GM18517 (cell line): ENCODE data around the gene ABCC8.

Source experiments
- ATAC-seq: cut with Tn5 transposase; IDR thresholded peaks from one replicate; pipeline ENCODE4 v1.9.1; 2021; ENCODE audit warnings: mild to moderate bottlenecking, moderate library complexity; ENCODE audit not compliant: unreplicated experiment

The ABCC8 gene

GRCh38 chr11:17506314-17506713 lies 29.7 kb upstream of the ABCC8 start:
- no peak for ATAC-seq

DNA sequence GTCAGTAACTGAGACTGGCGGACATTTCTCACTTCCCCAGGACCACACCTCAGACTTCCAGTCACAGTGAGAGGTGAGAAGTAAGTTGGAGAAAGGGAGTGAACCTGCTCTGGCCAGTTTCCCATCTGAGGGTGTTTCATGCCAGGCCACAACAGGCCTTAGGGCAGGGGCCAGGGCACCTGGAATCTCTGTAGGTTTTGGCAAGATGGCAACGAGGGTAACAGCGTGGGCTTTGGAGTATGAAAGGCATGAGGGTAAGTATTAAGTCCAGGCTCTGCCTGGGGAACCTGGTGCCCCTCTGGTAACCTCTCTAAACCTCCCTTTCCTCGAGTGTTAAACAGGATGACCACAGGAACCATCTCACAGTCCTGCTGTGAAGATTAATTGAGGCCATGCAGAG lies 28.5 kb upstream of the ABCC8 start:
- no peak for ATAC-seq

DNA sequence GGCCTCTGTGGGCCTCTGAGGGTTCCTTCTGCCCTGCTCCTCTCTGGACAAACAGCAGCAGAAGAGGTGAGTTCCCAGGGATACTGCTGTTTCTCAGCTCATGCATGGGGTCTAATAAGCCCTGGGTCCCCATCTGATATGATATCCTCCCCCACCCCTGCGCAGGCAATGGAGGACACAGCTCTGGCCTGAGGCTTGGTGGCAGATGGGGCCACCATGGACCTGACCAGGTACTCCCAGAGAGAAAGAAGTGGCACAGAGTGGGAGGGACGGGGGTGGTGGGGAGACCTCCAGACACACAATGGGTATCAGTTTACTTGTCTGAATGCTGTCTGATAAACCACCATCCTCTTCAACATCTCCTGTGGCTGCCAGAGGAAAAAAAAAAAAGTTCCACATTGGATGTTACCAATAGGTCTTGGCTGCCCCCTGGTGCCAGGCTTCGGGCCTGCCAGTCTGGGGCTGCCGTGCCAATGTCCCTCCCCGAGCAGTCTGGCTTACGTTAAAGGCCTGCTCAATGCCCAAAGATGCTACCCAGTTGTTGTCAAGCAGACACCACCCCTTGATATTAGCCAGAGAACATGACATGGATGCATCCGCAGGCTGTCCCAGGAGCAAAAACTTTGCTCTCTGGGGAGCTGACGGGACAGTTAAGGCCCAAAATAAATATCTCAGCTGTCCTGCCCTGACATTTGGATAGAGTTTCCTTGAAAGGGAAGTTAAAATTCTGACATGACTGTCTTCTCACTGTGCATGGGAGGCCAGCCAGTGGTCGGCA lies 27.9 kb upstream of the ABCC8 start:
- peak; percentile 57 for ATAC-seq

DNA sequence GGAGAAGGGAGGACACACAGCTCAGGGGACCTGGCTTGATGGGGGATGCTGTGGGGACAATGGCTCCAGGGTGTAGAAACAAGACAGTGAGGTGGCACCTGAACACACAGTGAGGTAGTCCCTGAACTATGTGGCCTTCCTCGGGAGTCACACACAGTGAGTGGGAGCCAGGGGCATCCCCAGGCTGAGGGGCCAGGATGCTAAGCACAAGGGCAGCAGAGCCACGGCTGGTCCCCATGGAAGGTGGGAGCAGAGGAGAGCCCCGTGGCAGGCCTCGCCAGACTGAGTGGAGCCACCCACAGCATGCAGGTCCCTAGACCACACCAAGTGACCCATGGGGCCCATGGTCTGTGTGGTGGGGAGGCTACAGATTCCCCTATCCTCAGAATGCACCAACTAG lies 26.0 kb upstream of the ABCC8 start:
- ATAC-seq = no peak

- no peak for ATAC-seq
Measured at GRCh38 chr11:17500673-17501072, 24.0 kb upstream of the ABCC8 start.

DNA sequence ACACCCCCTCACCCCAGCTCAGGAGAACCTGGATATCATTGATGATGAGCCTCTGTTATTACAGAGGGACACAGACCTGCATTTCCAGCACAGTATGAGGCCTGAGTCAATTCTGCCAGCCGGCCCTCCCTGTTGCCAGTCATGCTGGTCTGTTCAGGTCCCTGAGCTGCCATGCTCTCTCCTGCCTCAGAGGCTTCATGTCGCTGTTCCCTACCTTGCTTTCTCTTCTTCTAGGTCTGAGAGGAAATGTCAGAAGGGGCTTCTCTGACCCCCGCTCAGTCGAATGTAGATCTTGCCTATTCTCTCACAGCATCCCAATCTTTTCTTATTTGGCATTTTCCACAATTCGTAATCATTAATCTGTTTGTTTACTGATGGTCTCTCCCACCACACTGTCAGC lies 21.8 kb upstream of the ABCC8 start:
- no peak for ATAC-seq

DNA sequence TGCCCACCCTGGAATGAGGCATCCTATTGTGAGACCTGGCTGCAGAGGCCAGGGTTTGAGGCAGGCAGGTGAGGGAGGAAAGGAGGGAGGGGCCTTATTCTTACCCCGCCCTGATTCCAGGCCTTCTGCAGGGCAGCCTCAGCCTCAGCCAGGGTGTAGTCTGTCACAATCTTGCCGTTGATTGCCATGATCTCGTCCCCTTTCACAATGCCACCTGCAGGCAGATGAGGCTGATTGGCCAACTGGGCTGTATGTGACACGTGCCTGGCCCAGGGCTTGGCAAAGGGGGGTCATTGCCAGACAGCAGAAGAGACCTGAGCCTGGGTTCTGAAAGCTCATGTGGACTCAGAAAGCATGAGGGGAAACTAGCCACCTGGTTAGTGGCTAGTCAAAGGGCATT lies 21.4 kb upstream of the ABCC8 start:
- no peak for ATAC-seq

DNA sequence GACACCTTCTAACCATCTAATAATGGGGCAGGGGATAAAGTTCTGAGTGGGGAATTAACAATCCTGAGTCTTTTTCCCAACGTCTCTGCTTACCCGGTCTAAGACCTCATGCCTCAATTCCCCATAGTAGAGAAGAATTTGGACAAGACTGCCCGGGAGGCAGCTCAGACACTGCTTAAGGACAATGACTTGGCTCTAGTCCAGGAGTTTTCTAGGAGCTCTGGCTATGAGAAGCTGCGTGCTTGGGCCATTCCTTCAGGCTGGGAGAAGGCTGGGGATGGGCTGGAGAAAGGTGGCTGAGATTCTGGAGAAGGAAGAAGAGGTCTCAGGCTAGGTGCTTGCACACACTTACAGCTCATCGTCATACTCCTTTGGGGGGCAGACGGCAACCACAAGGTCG lies 19.8 kb upstream of the ABCC8 start:
- no peak for ATAC-seq

DNA sequence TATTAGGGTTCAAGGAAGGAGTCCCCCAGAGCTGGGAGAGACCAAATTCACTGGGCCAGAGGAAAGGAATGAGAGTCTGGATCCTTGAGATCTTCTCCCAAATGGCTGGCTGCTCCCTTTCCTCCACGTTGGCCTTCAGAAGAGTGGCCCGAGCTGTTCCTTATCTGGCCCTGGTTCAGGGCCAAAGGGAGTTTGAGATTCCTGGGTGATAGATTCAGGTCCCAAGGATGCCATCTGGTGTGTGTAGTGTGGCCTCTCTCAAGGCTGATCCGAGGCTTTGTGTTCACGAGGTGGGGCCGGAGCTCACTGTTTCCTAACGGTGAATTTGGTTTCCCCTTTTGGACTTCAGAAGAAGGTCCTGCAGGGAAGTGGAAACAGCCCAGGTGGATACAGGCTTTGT lies 17.4 kb upstream of the ABCC8 start:
- ATAC-seq = no peak

DNA sequence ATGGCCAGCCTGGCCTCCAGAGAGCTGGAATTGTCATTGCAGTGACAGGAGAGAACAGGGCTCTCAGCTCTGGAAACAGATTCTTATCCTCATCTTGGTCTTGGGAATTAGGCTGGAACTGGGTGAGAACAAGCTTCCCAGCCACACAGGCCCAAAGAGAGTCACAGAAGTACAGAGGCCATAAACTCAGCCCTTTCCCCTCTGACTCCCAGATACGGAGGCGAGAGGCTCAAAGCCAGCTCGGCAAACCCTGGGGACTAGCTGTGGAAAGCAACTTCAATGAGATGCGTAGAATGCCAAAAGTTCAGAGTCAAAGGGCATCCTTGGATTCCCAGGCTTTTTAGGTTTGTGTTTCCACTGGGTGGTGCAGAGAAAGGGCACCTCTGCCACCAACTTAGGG lies 14.3 kb upstream of the ABCC8 start:
- ATAC-seq = no peak

GRCh38 chr11:17490232-17490631 lies 13.6 kb upstream of the ABCC8 start:
- no peak for ATAC-seq

GRCh38 chr11:17489751-17490150 lies 13.1 kb upstream of the ABCC8 start:
- ATAC-seq = no peak

DNA sequence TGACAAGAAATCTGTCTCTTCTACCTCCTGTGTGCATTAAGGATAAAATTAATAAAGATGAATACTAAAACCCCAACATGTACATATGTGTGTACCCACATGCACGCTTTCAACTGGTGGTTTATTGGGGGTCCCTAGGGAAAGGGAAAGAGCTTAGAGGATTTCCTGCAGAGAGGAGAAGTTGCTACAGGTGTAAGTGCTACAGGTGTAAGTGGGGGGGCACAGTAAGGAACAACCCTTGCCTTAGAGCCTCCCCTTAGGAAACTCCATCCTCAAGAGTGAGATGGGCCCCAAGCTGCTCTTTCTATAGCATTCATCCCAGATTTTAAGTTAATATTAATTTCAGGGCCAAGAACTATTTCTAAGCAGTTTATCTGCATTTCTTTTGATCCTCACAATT lies 11.9 kb upstream of the ABCC8 start:
- ATAC-seq = no peak

DNA sequence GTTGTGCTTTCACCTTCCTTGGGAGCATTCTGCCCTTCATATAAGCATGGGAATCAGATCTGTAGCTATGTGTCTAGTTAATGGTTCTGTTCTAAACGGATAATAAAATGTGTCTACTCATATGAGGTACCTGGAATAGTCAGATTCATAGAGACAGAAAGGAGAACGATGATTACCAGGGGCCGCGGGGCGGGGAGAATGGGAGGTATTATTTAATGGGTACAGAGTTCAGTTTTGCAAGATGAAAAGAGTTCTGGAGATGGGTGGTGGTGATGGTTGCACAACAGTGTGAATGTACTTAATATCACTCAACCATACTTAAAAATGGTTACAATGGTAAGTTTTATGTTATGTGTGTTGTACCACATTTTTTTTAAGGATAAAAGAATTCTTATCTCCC lies 10.0 kb upstream of the ABCC8 start:
- ATAC-seq = no peak

DNA sequence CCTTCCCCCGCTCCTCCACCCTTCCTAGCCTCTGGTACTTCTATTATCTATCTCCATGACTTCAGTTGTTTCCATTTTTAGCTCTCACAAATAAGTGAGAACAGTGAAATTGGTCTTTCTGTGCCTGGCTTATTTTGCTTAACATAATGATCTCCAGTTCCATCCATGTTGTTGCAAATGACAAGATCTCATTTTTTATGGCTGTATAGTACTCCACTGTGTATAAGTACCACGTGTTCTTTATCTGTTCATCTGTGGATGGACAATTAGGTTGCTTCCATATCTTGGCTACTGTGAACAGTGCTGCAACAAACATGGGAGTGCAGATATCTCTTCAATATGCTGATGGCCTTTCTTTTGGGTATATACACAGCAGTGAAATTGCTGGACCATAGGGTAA lies 6.9 kb upstream of the ABCC8 start:
- ATAC-seq = no peak

- ATAC-seq = no peak
Measured at GRCh38 chr11:17481905-17482304, 5.3 kb upstream of the ABCC8 start.

DNA sequence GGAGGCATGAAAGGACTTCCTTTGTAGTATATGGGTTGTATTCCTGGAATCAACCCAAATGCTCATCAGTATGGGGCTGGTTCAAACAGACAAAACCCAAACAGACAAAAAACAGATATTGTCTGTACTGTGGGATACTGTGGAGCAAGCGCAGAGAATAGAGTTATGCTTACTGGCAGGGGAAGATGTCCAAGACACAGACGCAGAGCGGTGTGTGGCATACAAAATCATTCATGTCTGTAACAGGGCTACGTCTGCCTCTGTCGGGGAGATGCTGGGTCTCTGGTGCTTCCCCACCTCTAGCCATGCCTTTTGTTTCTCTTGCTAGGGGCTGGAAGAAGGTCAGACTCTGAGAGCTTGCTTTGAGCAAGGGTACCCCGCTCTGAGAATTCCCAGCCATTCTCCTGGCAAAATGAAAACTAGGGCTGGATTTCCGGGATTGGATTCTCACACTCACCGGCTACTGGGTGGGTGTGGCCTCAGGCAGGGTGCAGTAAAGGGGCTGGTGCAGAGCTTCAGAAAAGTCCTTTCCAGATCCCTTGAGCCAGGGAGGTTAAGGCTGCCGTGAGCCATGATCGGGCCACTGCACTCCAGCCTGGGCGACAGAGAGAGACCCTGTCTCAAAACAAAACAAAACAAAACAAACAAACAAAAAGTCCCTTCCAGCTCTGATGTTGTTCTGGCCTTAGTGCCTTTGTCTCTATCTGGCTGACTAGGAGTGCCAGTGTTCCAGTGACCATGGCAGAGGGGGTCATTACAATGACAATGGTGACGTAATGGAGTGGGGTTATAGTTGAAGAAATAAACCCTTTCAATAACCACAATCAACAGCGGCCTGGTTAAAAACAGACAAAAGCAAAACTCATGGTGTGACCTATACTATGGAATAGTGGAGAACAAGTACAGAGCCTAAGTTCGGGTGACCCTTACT lies 2.9 kb upstream of the ABCC8 start:
- no peak for ATAC-seq

GRCh38 chr11:17478070-17478469 lies 1.4 kb upstream of the ABCC8 start:
- no peak for ATAC-seq

GRCh38 chr11:17477361-17477760 lies 716 bp upstream of the ABCC8 start:
- no peak for ATAC-seq

GRCh38 chr11:17477084-17477333 lies 364 bp upstream of the ABCC8 start:
- no peak for ATAC-seq

GRCh38 chr11:17475666-17476316 lies 854 bp downstream of the ABCC8 start:
- no peak for ATAC-seq
